GM20000 (cell line): ENCODE measurements around the gene IRAK2.

Experiments
- DNase-seq: peaks from one replicate; pipeline ENCODE4 v3.0.0; 2012; ENCODE audit warnings: low spot score
- TF ChIP-seq, protein P1 (sequence below): IDR thresholded peaks from 2 replicates; pipeline ENCODE4 v1.5.1; 2012; ENCODE audit warnings: mild to moderate bottlenecking, control low read depth; ENCODE audit errors: extremely low read depth, missing control alignments

Gene IRAK2

DNA sequence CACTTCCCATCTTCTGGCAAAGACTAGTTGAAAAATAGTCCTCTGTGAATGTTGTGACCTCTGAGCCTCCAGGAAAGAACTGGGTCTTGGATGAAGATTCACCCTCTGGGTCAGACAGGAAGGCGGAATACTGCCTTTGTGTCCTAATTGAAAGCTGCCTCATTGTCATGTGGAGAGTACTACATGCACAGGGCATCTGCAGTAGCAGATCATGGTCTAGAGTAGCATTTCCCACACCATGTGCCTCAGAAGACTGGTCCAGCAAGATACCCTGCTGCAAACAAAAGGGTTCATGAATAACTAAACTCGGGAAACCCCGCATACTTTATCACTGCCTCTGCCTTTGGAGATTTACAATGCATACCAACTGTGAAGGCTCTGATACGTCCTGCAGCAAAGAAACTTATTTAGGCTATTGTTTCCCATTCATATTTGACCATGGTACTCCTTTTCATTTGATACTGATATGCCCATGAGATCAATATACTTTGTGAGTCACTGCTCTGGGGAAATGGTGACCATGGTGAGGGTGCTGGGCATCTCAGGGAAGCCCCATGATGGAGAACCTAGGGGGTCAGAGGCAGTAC is 22.7 kb downstream of the IRAK2 start:
- DNase-seq: no peak
- TF ChIP-seq, protein P1, sequence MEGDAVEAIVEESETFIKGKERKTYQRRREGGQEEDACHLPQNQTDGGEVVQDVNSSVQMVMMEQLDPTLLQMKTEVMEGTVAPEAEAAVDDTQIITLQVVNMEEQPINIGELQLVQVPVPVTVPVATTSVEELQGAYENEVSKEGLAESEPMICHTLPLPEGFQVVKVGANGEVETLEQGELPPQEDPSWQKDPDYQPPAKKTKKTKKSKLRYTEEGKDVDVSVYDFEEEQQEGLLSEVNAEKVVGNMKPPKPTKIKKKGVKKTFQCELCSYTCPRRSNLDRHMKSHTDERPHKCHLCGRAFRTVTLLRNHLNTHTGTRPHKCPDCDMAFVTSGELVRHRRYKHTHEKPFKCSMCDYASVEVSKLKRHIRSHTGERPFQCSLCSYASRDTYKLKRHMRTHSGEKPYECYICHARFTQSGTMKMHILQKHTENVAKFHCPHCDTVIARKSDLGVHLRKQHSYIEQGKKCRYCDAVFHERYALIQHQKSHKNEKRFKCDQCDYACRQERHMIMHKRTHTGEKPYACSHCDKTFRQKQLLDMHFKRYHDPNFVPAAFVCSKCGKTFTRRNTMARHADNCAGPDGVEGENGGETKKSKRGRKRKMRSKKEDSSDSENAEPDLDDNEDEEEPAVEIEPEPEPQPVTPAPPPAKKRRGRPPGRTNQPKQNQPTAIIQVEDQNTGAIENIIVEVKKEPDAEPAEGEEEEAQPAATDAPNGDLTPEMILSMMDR: no peak

DNA sequence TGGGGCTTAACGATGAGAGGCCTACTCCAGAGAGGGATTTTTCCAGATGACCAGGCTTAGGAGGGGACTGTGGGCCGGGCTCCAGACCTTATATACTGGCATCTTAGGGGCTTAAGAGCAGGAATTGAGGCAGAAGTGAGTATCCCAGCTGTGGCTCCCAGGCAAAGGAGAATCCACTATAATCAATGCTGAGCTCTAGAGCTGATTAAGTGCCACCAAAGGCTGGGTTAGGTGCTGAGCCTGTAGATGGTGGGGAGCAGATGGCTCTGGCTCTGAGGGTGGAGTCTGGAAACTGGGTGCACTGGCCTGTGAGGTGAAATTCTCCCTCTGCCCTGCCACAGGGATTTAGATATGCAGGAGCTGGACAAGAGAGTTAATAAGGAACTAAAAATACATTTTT is 23.2 kb downstream of the IRAK2 start:
- DNase-seq: no peak
- TF ChIP-seq, protein P1: no peak

DNA sequence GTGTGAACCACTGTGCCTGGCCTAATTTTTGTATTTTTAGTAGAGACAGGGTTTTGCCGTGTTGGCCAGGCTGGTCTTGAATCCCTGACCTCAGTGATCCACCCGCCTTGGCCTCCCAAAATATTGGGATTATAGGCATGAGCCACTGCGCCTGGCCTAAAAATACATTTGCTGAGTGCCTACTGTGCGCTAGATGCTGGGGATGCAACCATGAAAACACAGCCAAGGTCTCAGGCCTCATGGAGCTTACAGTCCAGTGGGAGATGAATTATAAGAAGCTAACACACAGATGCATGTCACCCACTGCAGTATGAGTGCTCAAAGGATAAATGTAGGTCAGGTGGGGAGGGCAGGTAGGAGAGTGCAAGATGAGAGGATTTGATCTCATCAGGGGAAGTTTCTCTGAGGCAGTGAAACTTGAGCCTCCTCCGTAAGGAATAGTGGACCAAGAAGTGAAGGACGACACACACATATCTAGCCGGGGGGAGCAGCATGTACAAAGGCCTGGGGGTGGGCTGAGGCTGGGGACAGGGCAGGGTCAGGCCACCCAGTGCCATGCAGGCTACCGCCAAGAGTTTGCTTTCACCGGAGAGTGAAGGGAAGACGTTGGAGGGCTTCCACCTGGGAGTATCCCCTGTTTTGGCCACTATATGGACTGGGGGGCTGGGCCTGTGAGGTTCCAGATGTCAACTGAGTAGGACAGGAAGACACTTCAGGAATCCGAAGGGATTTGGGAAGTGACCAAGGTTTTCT is 24.3 kb downstream of the IRAK2 start:
- TF ChIP-seq, protein P1: no peak
- DNase-seq: no peak

DNA sequence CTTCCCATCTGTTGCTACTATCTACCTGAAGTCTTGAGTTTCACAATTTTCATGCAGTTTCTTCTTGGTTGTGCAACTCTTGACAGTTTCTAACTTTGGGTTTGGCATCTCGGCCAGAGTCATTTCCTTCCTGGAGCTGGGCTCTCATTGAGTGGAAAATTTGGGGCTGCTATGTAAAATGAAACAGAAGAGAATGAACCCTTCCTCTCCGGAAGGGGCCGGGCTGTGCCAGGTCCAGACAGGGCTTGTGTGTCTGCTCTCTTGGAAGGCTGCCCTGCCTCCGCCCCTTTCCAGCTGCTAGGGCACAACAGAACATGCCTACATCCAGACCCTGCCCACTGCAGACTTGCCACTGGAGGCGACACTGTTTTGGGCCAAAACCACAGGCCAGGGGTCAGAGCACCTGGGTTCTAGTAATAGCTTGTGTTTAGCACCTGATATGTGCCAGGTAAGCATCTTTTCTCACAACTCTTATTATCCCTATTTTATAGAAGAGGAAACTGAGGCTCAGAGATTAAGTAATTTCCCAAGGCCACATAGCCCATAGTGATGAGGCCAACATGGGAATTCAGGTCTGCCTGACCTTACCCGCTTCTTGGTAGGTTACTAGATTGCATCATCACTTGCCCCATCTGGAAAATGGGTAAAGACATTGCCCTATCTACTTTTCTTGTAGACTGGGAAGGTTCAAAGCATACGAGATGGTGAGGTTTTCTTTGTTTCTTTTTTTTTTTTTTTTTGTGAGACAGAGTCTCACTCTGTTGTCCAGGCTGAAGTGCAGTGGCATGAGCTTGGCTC is 25.0 kb downstream of the IRAK2 start:
- TF ChIP-seq, protein P1: no peak
- DNase-seq: no peak

GRCh38 chr3:10192953-10193691 is 28.4 kb downstream of the IRAK2 start:
- TF ChIP-seq, protein P1: peak; percentile 19
- DNase-seq: no peak

GRCh38 chr3:10193692-10194327 is 29.1 kb downstream of the IRAK2 start:
- TF ChIP-seq, protein P1: no peak
- no peak for DNase-seq
